ENCODE data around the gene SPSB4. TPM values are rescaled to one million over a fixed set of nuclear protein-coding genes. Genes with fewer than 3 reads are reported as not detected.

SPSB4 gene
- total RNA-seq, 1 experiment from 2014 or later = 0.05 TPM

DNA sequence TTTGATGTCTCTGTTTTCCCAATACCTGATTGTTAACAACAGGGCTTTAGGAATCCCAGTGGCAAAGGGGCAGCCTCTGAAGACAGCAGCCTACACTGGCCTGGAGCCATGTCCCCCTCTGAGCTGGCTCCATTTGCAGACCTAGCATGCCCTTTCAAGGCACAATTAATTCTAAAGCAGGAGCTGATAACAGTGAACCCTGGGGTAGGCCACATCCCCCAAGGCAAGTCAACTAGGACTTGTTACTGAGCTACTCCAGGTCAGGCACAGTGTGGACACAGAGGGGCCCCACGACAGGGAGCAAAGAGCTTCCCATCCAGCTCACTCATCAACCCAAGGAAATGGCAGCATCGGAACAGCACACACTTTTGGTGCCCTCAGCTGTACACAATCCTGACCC lies 51.9 kb downstream of the SPSB4 start:
- H3K4me3 ChIP-seq (ENCODE audit: low read depth in 2 of 2, low read length in 2 of 2) = no peak overlapping the region
- ChIA-PET POLR2A (no interaction called here), CTCF (no interaction called here)
- no TSS peak for BruUV-seq (replicated peaks)
- DNase-seq (ENCODE audit: low read depth, low spot score) (no peak), ATAC-seq (no peak)
- H3K27ac ChIP-seq (ENCODE audit: low read length) = no peak overlapping the region
- TF ChIP-seq SIN3A (IDR thresholded peaks at IDR 0.05; ENCODE audit: borderline replicate concordance, insufficient read depth, low read depth, low read length) (no peak), POLR2AphosphoS5 (IDR thresholded peaks at IDR 0.05; ENCODE audit: low read depth, low read length) (no peak), TCF7L2 (IDR thresholded peaks at IDR 0.05; ENCODE audit: low read depth, low read length) (no peak)
- TF ChIP-seq, protein P1, sequence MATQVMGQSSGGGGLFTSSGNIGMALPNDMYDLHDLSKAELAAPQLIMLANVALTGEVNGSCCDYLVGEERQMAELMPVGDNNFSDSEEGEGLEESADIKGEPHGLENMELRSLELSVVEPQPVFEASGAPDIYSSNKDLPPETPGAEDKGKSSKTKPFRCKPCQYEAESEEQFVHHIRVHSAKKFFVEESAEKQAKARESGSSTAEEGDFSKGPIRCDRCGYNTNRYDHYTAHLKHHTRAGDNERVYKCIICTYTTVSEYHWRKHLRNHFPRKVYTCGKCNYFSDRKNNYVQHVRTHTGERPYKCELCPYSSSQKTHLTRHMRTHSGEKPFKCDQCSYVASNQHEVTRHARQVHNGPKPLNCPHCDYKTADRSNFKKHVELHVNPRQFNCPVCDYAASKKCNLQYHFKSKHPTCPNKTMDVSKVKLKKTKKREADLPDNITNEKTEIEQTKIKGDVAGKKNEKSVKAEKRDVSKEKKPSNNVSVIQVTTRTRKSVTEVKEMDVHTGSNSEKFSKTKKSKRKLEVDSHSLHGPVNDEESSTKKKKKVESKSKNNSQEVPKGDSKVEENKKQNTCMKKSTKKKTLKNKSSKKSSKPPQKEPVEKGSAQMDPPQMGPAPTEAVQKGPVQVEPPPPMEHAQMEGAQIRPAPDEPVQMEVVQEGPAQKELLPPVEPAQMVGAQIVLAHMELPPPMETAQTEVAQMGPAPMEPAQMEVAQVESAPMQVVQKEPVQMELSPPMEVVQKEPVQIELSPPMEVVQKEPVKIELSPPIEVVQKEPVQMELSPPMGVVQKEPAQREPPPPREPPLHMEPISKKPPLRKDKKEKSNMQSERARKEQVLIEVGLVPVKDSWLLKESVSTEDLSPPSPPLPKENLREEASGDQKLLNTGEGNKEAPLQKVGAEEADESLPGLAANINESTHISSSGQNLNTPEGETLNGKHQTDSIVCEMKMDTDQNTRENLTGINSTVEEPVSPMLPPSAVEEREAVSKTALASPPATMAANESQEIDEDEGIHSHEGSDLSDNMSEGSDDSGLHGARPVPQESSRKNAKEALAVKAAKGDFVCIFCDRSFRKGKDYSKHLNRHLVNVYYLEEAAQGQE (IDR thresholded peaks at IDR 0.05; ENCODE audit: insufficient read depth in 1 of 2, low read depth in 2 of 2, low read length in 1 of 2) = no peak
- TF ChIP-seq, protein P2, sequence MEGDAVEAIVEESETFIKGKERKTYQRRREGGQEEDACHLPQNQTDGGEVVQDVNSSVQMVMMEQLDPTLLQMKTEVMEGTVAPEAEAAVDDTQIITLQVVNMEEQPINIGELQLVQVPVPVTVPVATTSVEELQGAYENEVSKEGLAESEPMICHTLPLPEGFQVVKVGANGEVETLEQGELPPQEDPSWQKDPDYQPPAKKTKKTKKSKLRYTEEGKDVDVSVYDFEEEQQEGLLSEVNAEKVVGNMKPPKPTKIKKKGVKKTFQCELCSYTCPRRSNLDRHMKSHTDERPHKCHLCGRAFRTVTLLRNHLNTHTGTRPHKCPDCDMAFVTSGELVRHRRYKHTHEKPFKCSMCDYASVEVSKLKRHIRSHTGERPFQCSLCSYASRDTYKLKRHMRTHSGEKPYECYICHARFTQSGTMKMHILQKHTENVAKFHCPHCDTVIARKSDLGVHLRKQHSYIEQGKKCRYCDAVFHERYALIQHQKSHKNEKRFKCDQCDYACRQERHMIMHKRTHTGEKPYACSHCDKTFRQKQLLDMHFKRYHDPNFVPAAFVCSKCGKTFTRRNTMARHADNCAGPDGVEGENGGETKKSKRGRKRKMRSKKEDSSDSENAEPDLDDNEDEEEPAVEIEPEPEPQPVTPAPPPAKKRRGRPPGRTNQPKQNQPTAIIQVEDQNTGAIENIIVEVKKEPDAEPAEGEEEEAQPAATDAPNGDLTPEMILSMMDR (IDR thresholded peaks at IDR 0.05) = no peak
- H3K4me1 ChIP-seq (ENCODE audit: control insufficient read depth, insufficient read depth, low read length) = no peaks in the 10 kb centered on the region
- no peaks in the 10 kb centered on the region for H3K9me3 ChIP-seq (ENCODE audit: control insufficient read depth, insufficient read depth, low read depth, low read length)
- no peaks in the 10 kb centered on the region; the same call in 1 of the 2 replicates for H3K27me3 ChIP-seq (ENCODE audit: control insufficient read depth, insufficient read depth, low read length)
- in situ Hi-C loops (cut with HindIII; ENCODE audit: low pct_unique_long_range_greater_than_20kb, low sequenced_read_pairs) = no loop called here
- intact Hi-C loops (cut with micrococcal nuclease; ENCODE audit: unreplicated experiment) = loop anchor here (10.0 kb wide), 1 partner anchor 198 kb away; no protein-coding TSS in a partner anchor
- no peaks in the 10 kb centered on the region for H3K36me3 ChIP-seq (ENCODE audit: control insufficient read depth, insufficient read depth, low read length)

DNA sequence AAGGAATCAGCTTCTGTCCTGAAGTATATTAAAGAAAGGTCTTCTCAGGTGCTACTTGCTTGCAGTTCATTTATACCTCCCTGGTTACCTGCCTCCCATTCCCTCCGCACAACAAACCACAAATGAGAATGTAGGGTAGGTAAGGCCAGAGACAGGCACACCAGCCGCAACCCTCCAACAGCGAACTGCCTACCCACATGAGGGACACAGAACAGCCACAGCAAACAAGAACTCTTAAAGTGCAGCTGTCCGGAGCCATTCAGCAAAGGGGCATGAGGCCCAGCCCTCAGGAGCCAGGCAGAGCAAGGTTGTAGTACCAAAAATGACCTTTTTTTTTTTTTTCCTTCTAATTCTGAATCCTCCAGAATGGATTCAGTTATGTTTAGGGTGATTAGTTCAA lies 52.4 kb downstream of the SPSB4 start:
- no peaks in the 10 kb centered on the region for H3K9me3 ChIP-seq (ENCODE audit: control insufficient read depth, insufficient read depth, low read depth, low read length)
- no TSS peak for BruUV-seq (replicated peaks)

More for the DNA sequence above, 52.4 kb downstream of the SPSB4 start:
- ATAC-seq = no peak
- POLR2A ChIA-PET = no interaction called here
- Histone ChIP-seq H3K4me3 (ENCODE audit: low read depth in 2 of 2, low read length in 2 of 2) (no peak overlapping the region), H3K27me3 (ENCODE audit: control insufficient read depth, insufficient read depth, low read length) (no peaks in the 10 kb centered on the region; the same call in 1 of the 2 replicates), H3K4me1 (ENCODE audit: control insufficient read depth, insufficient read depth, low read length) (no peaks in the 10 kb centered on the region), H3K27ac (ENCODE audit: low read length) (no peak overlapping the region), H3K36me3 (ENCODE audit: control insufficient read depth, insufficient read depth, low read length) (no peaks in the 10 kb centered on the region)
- CTCF ChIA-PET = no interaction called here
- no peak for TF ChIP-seq TCF7L2 (IDR thresholded peaks at IDR 0.05; ENCODE audit: low read depth, low read length)
- no peak for TF ChIP-seq SIN3A (IDR thresholded peaks at IDR 0.05; ENCODE audit: borderline replicate concordance, insufficient read depth, low read depth, low read length)
- TF ChIP-seq, protein P1 (IDR thresholded peaks at IDR 0.05; ENCODE audit: insufficient read depth in 1 of 2, low read depth in 2 of 2, low read length in 1 of 2) = no peak
- no peak for TF ChIP-seq POLR2AphosphoS5 (IDR thresholded peaks at IDR 0.05; ENCODE audit: low read depth, low read length)
- TF ChIP-seq, protein P2 (IDR thresholded peaks at IDR 0.05) = no peak
- intact Hi-C loops (cut with micrococcal nuclease; ENCODE audit: unreplicated experiment) = loop anchor here (10.0 kb wide), 1 partner anchor 199 kb away; no protein-coding TSS in a partner anchor
- DNase-seq (ENCODE audit: low read depth, low spot score) = no peak
- in situ Hi-C loops (cut with HindIII; ENCODE audit: low pct_unique_long_range_greater_than_20kb, low sequenced_read_pairs) = no loop called here
